Measurements from ENCODE around the gene GPR55.

GPR55 gene

DNA sequence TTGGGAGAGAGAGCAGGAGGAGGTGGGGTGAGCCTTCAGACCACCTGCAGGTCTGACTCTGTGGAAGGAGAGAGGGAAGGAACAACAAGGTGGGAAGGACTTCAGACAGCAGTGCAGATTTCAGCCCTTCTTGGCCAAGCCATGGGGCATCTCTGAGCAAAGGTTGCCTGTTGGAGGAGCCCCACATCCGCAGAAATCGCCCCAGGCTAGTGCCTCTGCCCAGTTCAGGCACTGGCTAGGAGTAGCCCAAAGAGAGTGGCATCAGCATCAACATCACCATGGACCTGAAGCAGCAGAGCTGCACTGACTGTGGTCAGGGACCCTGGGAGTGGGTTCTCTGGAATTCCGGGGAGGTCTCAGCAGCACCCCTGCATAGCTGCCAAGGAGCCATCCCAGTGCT is 10.2 kb downstream of the GPR55 start:
- DNase-seq, result no peak

GRCh38 chr2:230913406-230914143 is 11.5 kb downstream of the GPR55 start:
- no peak for DNase-seq

- DNase-seq, result no peak
These were observed 12.3 kb downstream of the GPR55 start for GRCh38 chr2:230912724-230913123.

GRCh38 chr2:230912046-230912445 is 13.0 kb downstream of the GPR55 start:
- DNase-seq, result no peak

GRCh38 chr2:230910546-230911177 is 14.4 kb downstream of the GPR55 start:
- no peak for DNase-seq

GRCh38 chr2:230909841-230910545 is 15.0 kb downstream of the GPR55 start:
- no peak for DNase-seq

DNA sequence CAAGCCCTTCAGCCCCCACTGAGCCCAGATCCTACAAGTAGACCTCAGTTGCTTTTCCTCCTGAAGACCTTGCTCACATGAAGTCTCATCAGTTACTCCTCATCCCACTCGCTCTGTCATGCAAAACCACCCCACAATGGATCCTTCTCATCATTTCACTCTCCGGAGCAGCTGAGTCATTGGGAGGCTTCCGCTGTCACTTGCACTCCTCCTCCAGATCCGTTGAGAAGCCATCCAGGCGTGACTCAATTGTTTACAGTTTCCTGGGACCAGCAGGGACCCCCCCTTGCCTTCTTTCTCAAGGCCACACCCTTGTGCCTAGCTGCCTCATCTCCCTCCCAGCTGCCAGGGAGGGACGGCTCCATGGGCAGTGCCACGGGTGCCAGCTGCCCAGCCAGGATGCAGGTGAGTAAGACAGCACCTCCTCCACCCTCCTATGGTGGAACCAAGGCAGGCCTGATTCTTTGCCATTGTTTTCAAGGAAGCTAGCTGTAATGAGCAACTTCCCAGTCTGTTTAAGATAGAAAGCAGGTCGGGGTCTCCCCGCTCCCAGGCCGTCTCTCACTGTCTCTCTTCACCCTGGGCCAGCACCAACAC is 16.3 kb downstream of the GPR55 start:
- DNase-seq, result peak; percentile 49

DNA sequence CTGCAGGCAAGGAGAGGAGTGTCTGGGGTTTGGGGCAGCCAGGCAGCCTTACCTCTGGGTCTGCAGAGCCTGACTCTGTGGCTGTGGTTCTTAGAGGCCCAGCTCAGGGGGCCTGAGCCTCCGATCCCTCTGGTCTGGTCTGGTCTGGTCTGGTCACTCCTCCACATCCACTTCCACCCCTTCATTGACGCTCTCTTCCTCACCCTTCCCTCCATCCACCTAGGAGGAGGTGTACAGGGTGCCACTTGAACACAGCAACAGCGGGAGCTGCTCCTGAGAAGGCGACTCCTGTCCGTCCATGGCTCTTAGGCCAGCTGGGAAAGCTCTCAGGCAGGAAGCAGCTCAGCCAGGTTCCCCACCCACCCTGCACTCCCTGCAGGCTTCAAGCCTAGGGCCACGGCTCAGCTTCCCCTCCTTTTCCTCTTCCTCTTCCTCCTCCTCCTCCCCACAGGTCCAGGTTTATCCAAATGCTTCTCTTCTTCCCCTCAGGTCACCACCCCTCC is 16.9 kb downstream of the GPR55 start:
- no peak for DNase-seq

- no peak for DNase-seq
These were observed 17.5 kb downstream of the GPR55 start for GRCh38 chr2:230907361-230908091.

- DNase-seq, result no peak
These were observed 18.4 kb downstream of the GPR55 start for GRCh38 chr2:230906471-230907230.

- no peak for DNase-seq
These were observed 19.3 kb downstream of the GPR55 start for GRCh38 chr2:230905448-230906421.

DNA sequence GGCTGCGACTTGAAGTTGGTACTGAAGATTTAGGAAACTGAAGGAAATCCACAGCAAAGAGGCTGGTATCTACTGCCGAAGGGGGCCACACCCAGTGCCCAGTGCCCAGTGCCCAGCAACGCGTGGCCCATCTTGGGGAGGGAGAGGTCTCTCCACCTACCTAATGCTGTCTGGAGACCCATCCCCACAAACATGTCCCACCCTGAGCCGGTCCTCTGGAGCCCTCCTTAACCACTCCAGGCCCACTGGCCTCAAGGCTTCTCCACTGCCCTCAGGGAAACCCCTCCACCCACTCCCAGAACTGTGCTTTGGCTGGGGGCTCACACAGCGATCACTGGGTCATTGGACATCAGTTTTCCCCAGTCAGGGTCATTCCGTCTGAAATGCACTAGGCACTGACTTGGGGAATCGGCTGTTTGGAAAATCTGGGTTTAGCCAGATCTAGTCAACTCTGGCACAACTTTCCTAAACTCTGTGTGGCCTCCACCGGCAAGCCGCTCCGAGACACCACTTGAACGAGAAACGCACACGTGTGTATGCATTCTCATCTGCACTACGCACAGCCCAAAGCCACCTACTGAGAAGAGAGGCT is 20.1 kb downstream of the GPR55 start:
- no peak for DNase-seq

GRCh38 chr2:230903231-230904150 is 21.6 kb downstream of the GPR55 start:
- DNase-seq, result no peak

DNA sequence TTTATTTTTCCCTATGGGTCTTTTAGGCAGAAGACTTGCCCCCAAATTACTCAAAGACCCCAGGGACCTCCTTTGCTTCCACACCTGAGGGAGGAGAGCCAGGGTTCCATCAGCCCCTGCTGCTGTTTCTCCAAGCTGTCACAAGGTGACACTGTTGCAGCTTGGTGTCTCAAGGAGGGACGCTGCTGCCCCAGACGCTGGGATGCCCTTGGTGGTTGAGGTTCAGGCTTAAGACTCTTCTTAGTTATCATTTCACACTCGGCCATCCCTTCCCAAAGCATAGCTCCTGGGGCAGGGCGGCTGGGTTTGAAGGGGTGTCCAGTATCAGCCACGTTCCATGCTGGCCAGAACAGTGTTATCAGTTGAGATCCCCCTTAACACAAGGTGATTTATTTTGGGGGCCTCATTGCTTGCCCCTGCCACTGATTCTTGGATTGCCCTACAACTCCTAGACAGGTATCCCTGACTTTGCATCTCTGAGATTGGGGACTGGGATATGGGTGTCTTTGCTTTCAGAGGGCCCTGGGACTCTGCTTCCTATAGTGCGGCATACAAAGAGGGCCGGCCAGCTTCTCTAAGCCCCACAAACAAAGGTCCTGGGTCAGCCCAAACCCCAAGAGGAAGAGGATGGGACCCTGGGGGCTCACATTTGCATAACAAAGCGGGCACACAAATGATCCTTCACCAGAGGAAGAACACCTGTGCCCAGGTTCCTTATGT is 22.7 kb downstream of the GPR55 start:
- DNase-seq, result peak; percentile 66

GRCh38 chr2:230901006-230901405 is 24.0 kb downstream of the GPR55 start:
- DNase-seq, result no peak

DNA sequence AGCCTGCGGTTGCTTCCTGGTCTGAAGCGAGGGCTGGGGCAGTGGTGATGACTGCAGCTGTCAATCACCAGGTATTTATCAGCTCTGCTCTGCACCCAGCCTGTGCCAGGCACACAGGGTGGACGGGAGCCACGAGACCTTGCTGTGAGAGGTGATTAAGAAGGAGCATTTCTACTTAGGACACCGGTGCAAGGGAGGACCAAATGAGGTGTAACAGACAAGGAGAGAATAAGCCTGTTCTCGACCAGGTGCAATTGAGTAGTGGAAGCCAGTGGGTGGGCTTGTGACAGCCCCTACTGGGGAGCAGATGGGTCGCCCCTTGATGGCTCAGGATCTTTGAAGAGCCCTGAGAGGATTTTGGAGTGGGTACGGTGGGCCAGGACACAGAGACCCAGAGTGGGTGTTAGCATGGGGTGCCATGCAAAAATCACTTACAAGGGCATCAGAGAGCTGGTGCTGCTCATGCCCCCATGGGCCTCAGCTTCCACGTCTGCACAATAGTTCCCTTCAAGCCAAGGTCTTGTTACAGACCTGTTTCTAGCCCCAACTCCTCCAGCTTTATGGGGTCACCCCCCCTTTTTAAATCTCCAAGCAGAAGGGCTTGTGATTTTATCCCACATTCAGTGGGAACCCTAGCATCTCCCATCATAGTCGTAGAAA is 24.6 kb downstream of the GPR55 start:
- no peak for DNase-seq

DNA sequence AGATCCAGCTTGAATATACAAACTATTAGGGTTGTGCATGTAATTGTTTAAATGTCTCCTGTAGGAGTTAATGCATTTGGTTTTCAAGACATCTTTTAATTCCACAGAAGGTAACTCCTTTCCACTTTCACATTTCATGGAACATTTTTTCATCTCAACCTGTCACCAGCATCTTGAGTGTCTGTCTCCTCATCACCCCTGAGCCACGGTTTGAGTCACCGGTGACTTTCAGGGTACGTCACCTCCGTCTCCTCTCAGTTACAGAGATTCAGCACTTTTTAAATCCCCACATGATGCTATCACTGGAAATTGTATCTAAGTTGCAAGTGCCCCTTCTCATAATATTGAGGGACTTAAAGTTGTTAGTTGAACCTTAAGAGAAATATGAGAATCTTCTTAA is 25.3 kb downstream of the GPR55 start:
- DNase-seq, result no peak

DNA sequence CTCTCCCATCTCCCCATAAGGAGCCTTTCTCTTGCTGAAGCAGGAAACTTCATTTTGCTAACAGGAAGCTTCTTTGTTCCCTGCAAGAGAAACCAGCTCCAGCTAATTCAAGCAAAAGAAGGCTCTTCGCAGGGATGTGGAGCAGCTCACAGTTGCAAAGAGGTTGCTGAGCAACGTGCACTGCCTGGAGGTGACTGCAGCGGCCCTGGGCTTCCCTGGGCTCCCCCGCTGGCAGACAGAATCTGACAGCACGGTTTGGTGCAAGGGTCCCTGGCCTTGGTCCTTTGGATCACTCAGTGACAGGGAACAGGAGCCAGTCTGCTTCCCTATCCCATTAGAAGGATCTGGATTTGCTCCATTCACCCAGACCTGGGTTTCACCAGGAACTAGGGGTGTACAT is 25.8 kb downstream of the GPR55 start:
- DNase-seq, result no peak
